Measurements from ENCODE around the gene VWA3A.

The VWA3A gene

GRCh38 chr16:22203091-22203490, 110.8 kb downstream of the VWA3A start:
- no peak for DNase-seq (ENCODE audit: low read depth)

GRCh38 chr16:22204091-22204655, 111.8 kb downstream of the VWA3A start:
- no peak for DNase-seq (ENCODE audit: low read depth)

GRCh38 chr16:22205577-22206012, 113.3 kb downstream of the VWA3A start:
- no peak for DNase-seq (ENCODE audit: low read depth)

DNA sequence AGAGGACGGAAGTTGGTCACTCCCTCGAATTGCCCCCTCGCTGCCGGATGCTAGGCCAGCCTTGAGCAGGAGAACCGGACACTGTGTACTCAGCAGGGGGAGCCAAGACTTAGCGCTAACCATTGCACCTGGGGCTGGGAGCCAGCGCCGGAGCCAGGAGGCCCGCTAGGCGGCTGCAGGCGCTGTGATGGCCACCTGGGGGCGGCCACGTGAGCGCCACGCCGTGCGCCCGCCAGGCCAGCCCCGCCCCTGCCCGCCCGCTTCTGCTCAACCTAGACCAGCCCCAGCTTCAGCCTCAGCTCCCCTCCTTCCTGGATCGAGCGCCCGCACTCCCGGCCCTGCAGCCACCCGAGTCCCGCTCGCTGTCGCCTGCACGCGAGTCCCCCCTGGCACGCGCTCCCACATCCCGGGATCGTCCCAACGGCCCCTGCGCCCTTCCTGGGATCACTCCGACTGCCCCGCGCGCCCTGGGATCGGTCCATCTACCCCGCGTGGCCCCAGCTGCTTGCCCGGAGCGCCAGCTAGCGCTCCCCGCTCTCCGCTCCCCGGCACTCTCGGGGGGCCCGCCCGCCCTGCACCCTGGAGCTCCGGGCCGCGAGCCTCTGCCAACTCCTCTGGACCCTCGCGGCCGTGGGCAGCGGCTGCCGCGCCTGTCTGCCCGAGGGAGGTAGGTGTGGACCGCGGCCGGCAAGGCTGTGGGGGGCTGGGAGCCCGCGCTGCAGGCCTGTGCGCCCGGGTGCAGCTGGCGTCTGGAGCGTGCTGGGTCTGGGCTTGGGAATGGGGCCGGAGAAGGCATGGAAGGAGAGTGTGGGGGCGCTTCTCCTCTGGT, 113.9 kb downstream of the VWA3A start, which contains the start of gene EEF2K:
Gene EEF2K, plus strand, starts transcription at position 266 of the 829 bp plus-strand sequence. CDS start 19,452 bp downstream, outside the sequence.
- DNase-seq (ENCODE audit: low read depth) = peak; percentile 88
